GM12801 (cell line): ENCODE measurements around the gene NYNRIN.

Experiments
- TF ChIP-seq, protein P1 (sequence below): IDR thresholded peaks from one replicate; pipeline ENCODE4 v1.5.1; 2011; ENCODE audit warnings: control low read depth; ENCODE audit not compliant: insufficient read length; ENCODE audit errors: extremely low read depth

NYNRIN gene

GRCh38 chr14:24408764-24409163, 10.0 kb downstream of the NYNRIN start:
- TF ChIP-seq, protein P1, sequence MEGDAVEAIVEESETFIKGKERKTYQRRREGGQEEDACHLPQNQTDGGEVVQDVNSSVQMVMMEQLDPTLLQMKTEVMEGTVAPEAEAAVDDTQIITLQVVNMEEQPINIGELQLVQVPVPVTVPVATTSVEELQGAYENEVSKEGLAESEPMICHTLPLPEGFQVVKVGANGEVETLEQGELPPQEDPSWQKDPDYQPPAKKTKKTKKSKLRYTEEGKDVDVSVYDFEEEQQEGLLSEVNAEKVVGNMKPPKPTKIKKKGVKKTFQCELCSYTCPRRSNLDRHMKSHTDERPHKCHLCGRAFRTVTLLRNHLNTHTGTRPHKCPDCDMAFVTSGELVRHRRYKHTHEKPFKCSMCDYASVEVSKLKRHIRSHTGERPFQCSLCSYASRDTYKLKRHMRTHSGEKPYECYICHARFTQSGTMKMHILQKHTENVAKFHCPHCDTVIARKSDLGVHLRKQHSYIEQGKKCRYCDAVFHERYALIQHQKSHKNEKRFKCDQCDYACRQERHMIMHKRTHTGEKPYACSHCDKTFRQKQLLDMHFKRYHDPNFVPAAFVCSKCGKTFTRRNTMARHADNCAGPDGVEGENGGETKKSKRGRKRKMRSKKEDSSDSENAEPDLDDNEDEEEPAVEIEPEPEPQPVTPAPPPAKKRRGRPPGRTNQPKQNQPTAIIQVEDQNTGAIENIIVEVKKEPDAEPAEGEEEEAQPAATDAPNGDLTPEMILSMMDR, result no peak

DNA sequence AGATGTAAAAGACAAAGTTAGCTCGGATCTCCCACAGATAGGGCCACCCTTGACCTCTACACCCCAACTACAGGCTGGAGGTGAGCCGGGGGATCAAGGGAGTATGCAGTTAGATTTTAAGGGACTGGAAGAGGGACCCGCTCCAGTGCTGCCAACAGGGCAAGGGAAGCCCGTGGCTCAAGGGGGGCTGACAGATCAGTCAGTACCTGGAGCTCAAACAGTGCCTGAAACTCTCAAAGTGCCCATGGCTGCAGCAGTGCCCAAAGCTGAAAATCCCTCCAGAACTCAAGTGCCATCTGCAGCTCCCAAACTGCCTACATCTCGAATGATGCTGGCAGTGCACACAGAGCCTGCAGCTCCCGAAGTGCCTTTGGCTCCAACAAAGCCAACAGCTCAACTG, 10.4 kb downstream of the NYNRIN start:
- TF ChIP-seq, protein P1, result no peak

DNA sequence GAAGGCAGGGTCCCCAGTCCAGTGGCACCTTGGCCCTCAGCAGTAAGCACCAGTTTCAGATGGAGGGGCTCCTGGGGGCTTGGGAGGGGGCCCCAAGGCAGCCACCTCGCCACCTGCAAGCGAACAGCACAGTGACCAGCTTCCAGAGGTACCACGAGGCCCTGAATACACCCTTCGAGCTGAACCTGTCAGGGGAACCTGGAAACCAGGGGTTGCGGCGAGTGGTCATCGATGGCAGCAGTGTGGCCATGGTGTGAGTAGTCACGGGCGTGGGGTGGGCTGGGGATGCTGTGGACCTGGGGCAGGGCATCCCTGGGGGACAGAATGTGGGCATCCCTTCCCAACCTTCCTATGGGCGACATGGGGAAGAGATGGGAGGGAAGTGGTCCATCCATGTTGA, 11.2 kb downstream of the NYNRIN start:
- TF ChIP-seq, protein P1, result no peak

DNA sequence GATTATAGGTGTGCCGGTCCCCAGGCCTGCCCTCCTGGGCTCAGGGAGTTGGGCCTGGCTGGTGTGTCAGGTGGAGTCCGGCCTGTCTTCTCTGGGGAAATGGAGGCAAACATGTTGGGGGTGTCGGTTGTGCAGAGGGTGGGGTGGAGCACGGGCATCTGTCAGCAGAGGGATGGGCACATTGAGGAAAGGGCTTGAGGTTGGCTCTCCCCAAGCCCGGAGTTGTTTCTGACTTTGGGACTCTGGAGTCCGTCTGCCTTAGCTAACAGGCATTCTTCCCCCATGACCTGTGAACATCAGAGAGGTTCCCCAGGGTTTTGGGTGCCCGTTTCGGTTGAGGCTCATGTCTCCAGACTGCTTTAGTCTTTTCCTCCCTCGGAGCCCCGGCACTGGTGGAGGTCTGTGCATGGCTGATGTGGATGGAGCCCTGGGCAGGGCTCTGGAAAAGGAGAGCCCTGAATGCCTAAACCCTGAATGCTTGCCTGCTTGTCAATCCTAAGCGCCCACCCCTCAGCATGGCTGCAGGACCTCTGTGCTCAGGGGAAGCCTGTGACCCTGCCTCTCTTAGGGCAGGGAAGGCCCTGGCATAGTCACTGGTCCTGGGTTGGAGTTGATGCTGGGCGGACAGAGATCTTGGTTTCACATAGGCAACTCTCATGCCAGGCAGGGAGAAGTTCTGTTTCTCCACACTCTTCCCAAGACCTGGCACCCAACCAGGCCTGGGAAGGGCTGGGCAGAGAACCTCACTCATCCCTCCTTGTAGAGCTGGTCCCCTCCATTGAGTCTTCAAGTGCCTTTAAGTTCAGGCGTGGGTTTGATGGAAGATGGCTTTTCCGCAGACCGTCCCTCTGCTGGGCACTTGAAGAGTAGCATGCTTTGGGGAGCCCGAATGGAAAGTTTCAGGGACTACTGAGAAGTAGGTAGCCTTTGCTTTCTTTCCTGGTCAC, 12.9 kb downstream of the NYNRIN start:
- TF ChIP-seq, protein P1, result no peak

DNA sequence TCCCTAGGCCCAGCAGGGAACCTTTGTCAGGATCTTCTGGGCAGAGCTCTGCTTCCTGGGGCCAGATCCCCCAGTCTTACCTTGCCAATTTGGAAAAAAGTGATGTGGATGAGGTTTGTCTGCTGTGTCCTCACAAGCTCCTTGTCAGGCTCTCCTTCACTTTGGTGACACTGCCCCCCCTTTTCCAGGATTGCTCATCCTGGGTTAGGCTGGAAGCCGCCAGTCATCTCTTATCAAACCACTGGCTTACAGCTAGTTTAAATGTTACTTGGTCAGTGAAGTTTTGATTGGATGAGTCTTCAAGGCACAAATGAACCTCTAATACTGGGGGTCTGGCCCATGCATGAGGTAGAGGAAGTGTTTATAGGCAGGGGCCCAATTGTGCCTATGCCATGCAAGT, 15.3 kb downstream of the NYNRIN start:
- TF ChIP-seq, protein P1, result no peak

GRCh38 chr14:24414732-24415420, 16.1 kb downstream of the NYNRIN start:
- TF ChIP-seq, protein P1, result no peak

GRCh38 chr14:24415421-24416253, 16.8 kb downstream of the NYNRIN start:
- TF ChIP-seq, protein P1, result no peak
